GM12878 (cell line): ENCODE data around the gene RABL6. TPM values are rescaled to one million over a fixed set of nuclear protein-coding genes. Genes with fewer than 3 reads are reported as not detected.

Experiments used
- ATAC-seq: fragments of 200-7000 bp; cut with Tn5 transposase; 3 replicates; pipeline ENCODE4 v1.9.1; 2020; ENCODE audit warnings: mild to moderate bottlenecking, moderate library complexity
- BruUV-seq: library from RNA; stranded (reverse); fragments of 400-500 nt; replicated peaks from 2 replicates; lab custom pipeline; 2021; lab: Mats Ljungman, UMichigan
- CTCF ChIA-PET: fragments of 300-600 bp; sonication (Branson Sonifier 250); formaldehyde crosslinking; extraction: SDS; loops from one replicate; lab custom pipeline; 2021; ENCODE audit warnings: inconsistent platforms; lab: Yijun Ruan, JAX
- POLR2A ChIA-PET: fragments of 350-600 bp; formaldehyde crosslinking; extraction: SDS; loops from one replicate; lab custom pipeline; 2021; ENCODE audit warnings: inconsistent platforms; lab: Charles Lee
- RAD21 ChIA-PET: fragments of 300-600 bp; sonication (Branson Sonifier 250); formaldehyde crosslinking; loops from one replicate; lab custom pipeline; 2023; ENCODE audit warnings: antibody characterized with exemption; ENCODE audit not compliant: unreplicated experiment; lab: Charles Lee
- SMC1A ChIA-PET: fragments of 300-600 bp; sonication (Branson Sonifier 250); formaldehyde crosslinking; loops from one replicate; lab custom pipeline; 2023; ENCODE audit not compliant: unreplicated experiment, uncharacterized antibody; lab: Charles Lee
- DNase-seq: peaks from one replicate; pipeline ENCODE4 v3.0.0-alpha.2; 2011; ENCODE audit warnings: low read depth, low spot score
- FAIRE-seq: peaks from 3 replicates; lab custom pipeline; 2011; peaks lifted over from hg19 to GRCh38; lab: Jason Lieb, UNC
- H2AFZ ChIP-seq: 2 replicates; pipeline ENCODE4 v1.6.0; 2011; ENCODE audit warnings: low read depth, low read length, control low read depth; ENCODE audit not compliant: control insufficient read depth
- H3K27ac ChIP-seq: 2 replicates; pipeline ENCODE4 v1.5.1; 2011; ENCODE audit warnings: control low read depth; ENCODE audit not compliant: control insufficient read depth, insufficient read depth
- H3K27me3 ChIP-seq, 2 experiments: replicated peaks in 1 of 2; 2 replicates each; pipeline versions ENCODE4 v1.6.0 to v1.6.1; 2011; ENCODE audit warnings: low read length in 1 of 2; ENCODE audit not compliant: control insufficient read depth in 2 of 2, insufficient read depth in 2 of 2
- H3K36me3 ChIP-seq, 2 experiments: 2 replicates each; pipeline ENCODE4 v1.5.1; 2011; ENCODE audit warnings: low read length in 1 of 2; ENCODE audit not compliant: control insufficient read depth in 2 of 2, insufficient read depth in 2 of 2
- H3K4me1 ChIP-seq: 2 replicates; pipeline ENCODE4 v1.6.1; 2011; ENCODE audit warnings: mild to moderate bottlenecking, low read length, moderate library complexity, mixed read lengths; ENCODE audit not compliant: control insufficient read depth, insufficient read depth
- H3K4me2 ChIP-seq: 2 replicates; pipeline ENCODE4 v1.6.0; 2011; ENCODE audit warnings: control low read depth; ENCODE audit not compliant: control insufficient read depth, insufficient read depth
- H3K4me3 ChIP-seq: fragments of 200-600 bp; sonication (generic); 2 replicates; pipeline ENCODE4 v1.5.1; 2016
- H3K79me2 ChIP-seq: 2 replicates; pipeline ENCODE4 v1.6.0; 2011; ENCODE audit warnings: low read length; ENCODE audit not compliant: control insufficient read depth, insufficient read depth
- H3K9ac ChIP-seq: 2 replicates; pipeline ENCODE4 v1.8.0; 2011; ENCODE audit warnings: low read length, control low read depth, mixed read lengths; ENCODE audit not compliant: control insufficient read depth, insufficient read depth
- H3K9me3 ChIP-seq: replicated peaks from 3 replicates; pipeline ENCODE4 v1.5.1; 2011; ENCODE audit warnings: mild to moderate bottlenecking, low read length; ENCODE audit not compliant: control insufficient read depth, insufficient read depth
- H4K20me1 ChIP-seq: 2 replicates; pipeline ENCODE4 v1.6.0; 2011; ENCODE audit not compliant: control insufficient read depth, insufficient read depth
- JUND ChIP-seq: IDR thresholded peaks from 2 replicates; pipeline ENCODE4 v1.6.1; 2012; ENCODE audit warnings: low read depth, mild to moderate bottlenecking, low read length, improper control_type of control experiment, moderate library complexity
- KAT2A ChIP-seq: conservative IDR thresholded peaks from 2 replicates; pipeline ENCODE4 v1.6.1; 2011; ENCODE audit warnings: low read depth, low read length; ENCODE audit not compliant: control insufficient read depth
- NFYA ChIP-seq: IDR thresholded peaks from 2 replicates; pipeline ENCODE4 v1.6.1; 2011; ENCODE audit warnings: low read depth, mild to moderate bottlenecking, low read length, improper control_type of control experiment, borderline replicate concordance
- RUNX3 ChIP-seq: IDR thresholded peaks from 2 replicates; pipeline ENCODE4 v1.6.1; 2012; ENCODE audit warnings: low read length, inconsistent platforms
- SIX5 ChIP-seq: IDR thresholded peaks from 2 replicates; pipeline ENCODE4 v1.6.1; 2011; ENCODE audit warnings: mild to moderate bottlenecking, low read depth, low read length, moderate library complexity; ENCODE audit not compliant: severe bottlenecking
- WGBS: methylation state at CpG from one replicate; pipeline ENCODE4 v1.1.6; 2016; ENCODE audit warnings: low lambda C conversion rate; ENCODE audit not compliant: insufficient replicate concordance, insufficient coverage; ENCODE audit errors: missing lambda C conversion rate; 5-methylcytosine and 5-hydroxymethylcytosine counted together
- in situ Hi-C: fragments of 300-500 bp; cut with MboI; formaldehyde crosslinking; loops from 9 replicates; pipeline ENCODE4 v1.14.3; 2018; ENCODE audit warnings: mixed read lengths
- intact Hi-C: fragments of 100-400 bp; cut with micrococcal nuclease; formaldehyde crosslinking; loops from one replicate; pipeline ENCODE4 v1.14.2; 2022; ENCODE audit not compliant: unreplicated experiment
- polyA plus RNA-seq, 11 experiments: library from polyadenylated mRNA; depleted of rRNA in 4 of 11; unstranded in 6 of 11; stranded (reverse) in 5 of 11; fragments of >200 nt; fragmentation: Nextera tagmentation in 4 of 11; fragmentation: Illumina TruSeq in 1 of 11; extraction: Ambion mirVana in 4 of 11; extraction: Trizol in 1 of 11; gene quantifications; 1 replicate in 1 of 11; 2 replicates in 10 of 11; pipeline versions ENCODE4 v1.2.1 to v1.2.3, GENCODE V29; 2011 to 2016; ENCODE audit warnings: inconsistent platforms in 2 of 11, missing spikeins in 2 of 11, low read depth in 1 of 11
- total RNA-seq, 4 experiments: library from RNA; depleted of rRNA in 3 of 4; stranded (reverse); fragments of >200 nt in 3 of 4; fragmentation: Illumina TruSeq in 1 of 4; extraction: Trizol in 1 of 4; gene quantifications; 2 replicates each; pipeline versions ENCODE4 v1.2.1 to v1.2.3, GENCODE V29; 2013 to 2021
- TF ChIP-seq, protein P1 (sequence below): fragments of 450-650 bp; IDR thresholded peaks from 2 replicates; pipeline ENCODE4 v1.6.1; 2017; ENCODE audit warnings: borderline replicate concordance

RABL6 gene
- total and polyA plus RNA-seq, 10 of the 15 experiments (the other 5 are each of a cell fraction or from before 2014, with no cell fraction given) = 1.4 to 134 (median 42.7) TPM

DNA sequence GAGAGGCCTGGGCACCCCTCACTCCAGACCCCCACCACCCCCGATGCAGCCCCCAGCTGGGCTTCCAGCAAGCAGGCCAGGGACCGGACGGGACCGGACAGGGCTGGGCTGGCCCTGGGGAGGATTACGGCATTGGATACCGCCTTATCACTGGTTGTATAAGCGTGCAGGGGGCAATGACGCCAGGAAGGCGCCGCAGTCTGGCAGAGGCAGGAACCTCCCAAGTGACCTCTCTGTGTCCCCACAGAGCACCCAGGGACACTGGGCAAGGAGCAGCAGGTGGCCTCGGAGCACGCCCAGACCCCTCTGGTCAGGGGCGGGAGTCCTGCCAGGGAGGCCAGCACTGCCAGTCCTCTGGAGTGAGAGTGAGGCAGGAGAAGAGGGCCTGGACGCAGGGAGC lies 42.7 kb upstream of the RABL6 start:
- no peaks in the 10 kb centered on the region; a peak in 1 of 4 replicates for H3K27me3 ChIP-seq
- no peaks in the 10 kb centered on the region for H3K36me3 ChIP-seq
- WGBS = 93% methylated on average over 14 of the region's 14 CpGs
- no peak overlapping the region; the same call in 1 of the 2 replicates for H3K27ac ChIP-seq
- no peak overlapping the region for H2AFZ ChIP-seq
- CTCF ChIA-PET = interaction anchor here (0.7 to 9.3 kb wide), 4 partner anchors 18 to 472 kb away, joined by 3 to 163 read pairs (median 3); no protein-coding TSS in a partner anchor
- no peaks in the 10 kb centered on the region for H3K9me3 ChIP-seq
- H3K4me2 ChIP-seq = peak overlapping the region; percentile 81
- peaks cover 26% of the 10 kb centered on the region for H3K4me1 ChIP-seq
- ATAC-seq = no peak
- no peak overlapping the region for H3K9ac ChIP-seq
- FAIRE-seq = no peak
- BruUV-seq = no TSS peak
- no peaks in the 10 kb centered on the region for H3K79me2 ChIP-seq
- TF ChIP-seq, protein P1, sequence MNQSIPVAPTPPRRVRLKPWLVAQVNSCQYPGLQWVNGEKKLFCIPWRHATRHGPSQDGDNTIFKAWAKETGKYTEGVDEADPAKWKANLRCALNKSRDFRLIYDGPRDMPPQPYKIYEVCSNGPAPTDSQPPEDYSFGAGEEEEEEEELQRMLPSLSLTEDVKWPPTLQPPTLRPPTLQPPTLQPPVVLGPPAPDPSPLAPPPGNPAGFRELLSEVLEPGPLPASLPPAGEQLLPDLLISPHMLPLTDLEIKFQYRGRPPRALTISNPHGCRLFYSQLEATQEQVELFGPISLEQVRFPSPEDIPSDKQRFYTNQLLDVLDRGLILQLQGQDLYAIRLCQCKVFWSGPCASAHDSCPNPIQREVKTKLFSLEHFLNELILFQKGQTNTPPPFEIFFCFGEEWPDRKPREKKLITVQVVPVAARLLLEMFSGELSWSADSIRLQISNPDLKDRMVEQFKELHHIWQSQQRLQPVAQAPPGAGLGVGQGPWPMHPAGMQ = no peak
- TF ChIP-seq NFYA = no peak
- no peak for TF ChIP-seq KAT2A
- no peak for TF ChIP-seq RUNX3
- TF ChIP-seq JUND = no peak
- no peak for TF ChIP-seq SIX5
- no peak overlapping the region; the same call in 1 of the 2 replicates for H3K4me3 ChIP-seq
- intact Hi-C loops (no loop called here), in situ Hi-C loops (no loop called here)
- H4K20me1 ChIP-seq = no peaks in the 10 kb centered on the region
- SMC1A ChIA-PET = interaction anchor here (1.3 to 3.7 kb wide), 3 partner anchors 13 to 23 kb away, joined by 3 to 23 read pairs (median 21); no protein-coding TSS in a partner anchor
- POLR2A ChIA-PET = no interaction called here
- no peak for DNase-seq
- RAD21 ChIA-PET = no interaction called here
